Suprapubic skin (tissue), 3 donors: ENCODE results near the gene CD79A.

Source experiments
- CTCF ChIP-seq, 2 donors: fragments of 200-600 bp in 1 of 2; fragments of 450-650 bp in 1 of 2; sonication (generic) in 1 of 2; IDR thresholded peaks; one replicate each; pipeline ENCODE4 v1.5.1; 2016 to 2019; ENCODE audit warnings: antibody characterized with exemption in 2 of 2, mild to moderate bottlenecking in 1 of 2, moderate library complexity in 1 of 2
- POLR2AphosphoS5 ChIP-seq, 3 donors: sonication (generic); formaldehyde crosslinking; IDR thresholded peaks; one replicate each; pipeline ENCODE4 v1.6.1; 2017; ENCODE audit warnings: antibody characterized with exemption in 3 of 3

GRCh38 chr19:41926028-41926762, 49.1 kb downstream of the CD79A start:
- TF ChIP-seq CTCF (IDR thresholded peaks at IDR 0.05) (no peak), POLR2AphosphoS5 (IDR thresholded peaks at IDR 0.05) (no peak)
